Measurements from ENCODE around the gene MTHFR. TPM values are rescaled to one million over a fixed set of nuclear protein-coding genes. Genes with fewer than 3 reads are reported as not detected.

Gene MTHFR
- total RNA-seq, 1 experiment from 2014 or later, result 18.2 TPM

DNA sequence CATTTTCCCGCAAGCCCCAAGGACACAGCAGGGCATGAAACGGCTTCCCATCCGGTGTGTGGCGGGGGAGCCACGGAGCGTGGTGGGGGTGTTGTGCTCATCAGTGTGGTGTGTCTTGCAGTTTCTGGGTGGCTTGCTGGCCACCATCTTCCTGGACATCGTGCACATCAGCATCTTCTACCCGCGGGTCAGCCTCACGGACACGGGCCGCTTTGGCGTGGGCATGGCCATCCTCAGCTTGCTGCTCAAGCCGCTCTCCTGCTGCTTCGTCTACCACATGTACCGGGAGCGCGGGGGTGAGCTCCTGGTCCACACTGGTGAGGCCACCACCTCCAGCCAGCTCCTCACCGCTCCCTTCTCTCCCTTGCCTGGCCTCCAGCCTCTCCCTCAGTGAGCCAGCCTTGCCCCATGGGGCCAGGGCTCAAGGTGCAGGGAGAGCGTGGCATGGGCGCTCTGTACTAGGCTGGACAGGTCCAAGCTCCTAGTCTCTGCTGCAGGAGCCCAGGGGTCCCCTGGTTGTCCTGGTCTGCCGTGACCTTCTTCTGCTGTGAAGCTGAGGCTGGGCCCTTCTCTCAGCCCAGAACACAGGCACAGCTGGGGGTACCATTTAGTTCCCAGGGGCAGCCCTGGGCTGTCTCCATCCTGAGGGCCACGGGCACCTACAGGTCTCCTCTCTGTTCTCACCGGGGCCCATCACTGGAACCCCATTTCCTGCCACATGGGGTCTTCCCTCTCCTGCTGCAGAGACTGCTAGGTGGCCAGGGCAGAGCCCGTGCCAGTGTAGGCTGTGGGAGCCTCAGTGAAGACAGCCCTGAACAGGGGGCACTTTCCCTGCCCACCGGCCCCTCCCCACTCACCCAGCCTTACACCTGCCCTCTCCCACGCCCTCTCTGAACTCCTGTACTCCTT lies 57.2 kb downstream of the MTHFR start:
- Histone ChIP-seq H2BK15ac (ENCODE audit: low read depth, low read length) (no peak overlapping the region), H3K23me2 (ENCODE audit: insufficient read length, low read depth, low read length, poor library complexity, severe bottlenecking) (no peaks in the 10 kb centered on the region), H4K20me1 (ENCODE audit: control insufficient read depth, insufficient read depth, insufficient read length) (no peaks in the 10 kb centered on the region), H3K9me3 (ENCODE audit: control insufficient read depth, low read depth, low read length) (no peaks in the 10 kb centered on the region), H3K23ac (ENCODE audit: insufficient read length, low read depth, low read length) (no peak overlapping the region), H4K8ac (replicated peaks; ENCODE audit: insufficient read length, low read depth, low read length) (no peak overlapping the region), H3K9ac (ENCODE audit: extremely low read depth, insufficient read length, low read length) (no peak overlapping the region), H2BK20ac (ENCODE audit: low read depth, low read length, poor library complexity, severe bottlenecking) (no peak overlapping the region), H2AK5ac (ENCODE audit: insufficient read length, low read length) (no peak overlapping the region), H3K27me3 (ENCODE audit: insufficient read depth, low read length) (no peaks in the 10 kb centered on the region), H2BK5ac (ENCODE audit: insufficient read length, low read length) (no peak overlapping the region), H3K4me2 (ENCODE audit: insufficient read depth, insufficient read length, low read length) (no peak overlapping the region), H2AFZ (ENCODE audit: low read length) (no peak overlapping the region), H2BK120ac (ENCODE audit: low read depth, low read length, poor library complexity, severe bottlenecking) (no peak overlapping the region), H3K27ac (ENCODE audit: insufficient read length, low read depth, low read length) (no peak overlapping the region), H3K56ac (ENCODE audit: insufficient read length, low read depth, low read length) (no peak overlapping the region), H4K91ac (ENCODE audit: insufficient read length, low read depth, low read length) (no peak overlapping the region), H2BK12ac (ENCODE audit: insufficient read length, low read depth, low read length) (no peak overlapping the region), H3K4me1 (ENCODE audit: insufficient read depth, low read length) (no peaks in the 10 kb centered on the region), H3K79me2 (ENCODE audit: insufficient read depth, low read length) (no peaks in the 10 kb centered on the region), H4K5ac (ENCODE audit: insufficient read length, low read depth, low read length) (no peak overlapping the region), H3K14ac (ENCODE audit: insufficient read depth, low read length) (no peak overlapping the region), H3K18ac (ENCODE audit: insufficient read length, low read depth, low read length) (no peak overlapping the region), H3K79me1 (ENCODE audit: insufficient read depth, low read depth, low read length, poor library complexity, severe bottlenecking) (no peaks in the 10 kb centered on the region), H3T11ph (ENCODE audit: low read length) (no peak overlapping the region), H3K4ac (ENCODE audit: low read depth, low read length) (no peak overlapping the region)
- no peaks in the 10 kb centered on the region; the same call in 1 of the 2 replicates for H3K27me3 Mint-ChIP-seq (ENCODE audit: low read depth)
- TF ChIP-seq, protein P1, sequence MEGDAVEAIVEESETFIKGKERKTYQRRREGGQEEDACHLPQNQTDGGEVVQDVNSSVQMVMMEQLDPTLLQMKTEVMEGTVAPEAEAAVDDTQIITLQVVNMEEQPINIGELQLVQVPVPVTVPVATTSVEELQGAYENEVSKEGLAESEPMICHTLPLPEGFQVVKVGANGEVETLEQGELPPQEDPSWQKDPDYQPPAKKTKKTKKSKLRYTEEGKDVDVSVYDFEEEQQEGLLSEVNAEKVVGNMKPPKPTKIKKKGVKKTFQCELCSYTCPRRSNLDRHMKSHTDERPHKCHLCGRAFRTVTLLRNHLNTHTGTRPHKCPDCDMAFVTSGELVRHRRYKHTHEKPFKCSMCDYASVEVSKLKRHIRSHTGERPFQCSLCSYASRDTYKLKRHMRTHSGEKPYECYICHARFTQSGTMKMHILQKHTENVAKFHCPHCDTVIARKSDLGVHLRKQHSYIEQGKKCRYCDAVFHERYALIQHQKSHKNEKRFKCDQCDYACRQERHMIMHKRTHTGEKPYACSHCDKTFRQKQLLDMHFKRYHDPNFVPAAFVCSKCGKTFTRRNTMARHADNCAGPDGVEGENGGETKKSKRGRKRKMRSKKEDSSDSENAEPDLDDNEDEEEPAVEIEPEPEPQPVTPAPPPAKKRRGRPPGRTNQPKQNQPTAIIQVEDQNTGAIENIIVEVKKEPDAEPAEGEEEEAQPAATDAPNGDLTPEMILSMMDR (conservative IDR thresholded peaks at IDR 0.05), result no peak
- H3K4me1 Mint-ChIP-seq, result peaks cover 12 to 27% of the 10 kb centered on the region in 2 experiments
- peak overlapping the region in 2 of 3 experiments; percentile 12 to 55; a peak in 2 of 7 replicates for H3K27ac Mint-ChIP-seq
- no CpG with 5 or more reads among the region's 27 CpGs for whole genome bisulfite sequencing (ENCODE audit: extremely low coverage, insufficient read length, low lambda C conversion rate)
- H3K9me3 Mint-ChIP-seq, result no peaks in the 10 kb centered on the region
- no peak overlapping the region for H3K4me3 Mint-ChIP-seq
- H3K36me3 Mint-ChIP-seq (ENCODE audit: insufficient read depth in 1 of 3, low read depth in 3 of 3), result peaks cover 9 to 43% (median 39%) of the 10 kb centered on the region in 3 experiments; a peak in 6 of 7 replicates
- no peak for DNase-seq
